ENCODE measurements around the gene MX1. TPM values are rescaled to one million over a fixed set of nuclear protein-coding genes. Genes with fewer than 3 reads are reported as not detected.
"Not testable (repeated sequence)": the region's sequence is repeated elsewhere in the genome, so short reads cannot be mapped to it uniquely, and the experiment has no call there.

The MX1 gene
- total RNA-seq, 1 donor from 2014 or later, result 82.5 TPM

DNA sequence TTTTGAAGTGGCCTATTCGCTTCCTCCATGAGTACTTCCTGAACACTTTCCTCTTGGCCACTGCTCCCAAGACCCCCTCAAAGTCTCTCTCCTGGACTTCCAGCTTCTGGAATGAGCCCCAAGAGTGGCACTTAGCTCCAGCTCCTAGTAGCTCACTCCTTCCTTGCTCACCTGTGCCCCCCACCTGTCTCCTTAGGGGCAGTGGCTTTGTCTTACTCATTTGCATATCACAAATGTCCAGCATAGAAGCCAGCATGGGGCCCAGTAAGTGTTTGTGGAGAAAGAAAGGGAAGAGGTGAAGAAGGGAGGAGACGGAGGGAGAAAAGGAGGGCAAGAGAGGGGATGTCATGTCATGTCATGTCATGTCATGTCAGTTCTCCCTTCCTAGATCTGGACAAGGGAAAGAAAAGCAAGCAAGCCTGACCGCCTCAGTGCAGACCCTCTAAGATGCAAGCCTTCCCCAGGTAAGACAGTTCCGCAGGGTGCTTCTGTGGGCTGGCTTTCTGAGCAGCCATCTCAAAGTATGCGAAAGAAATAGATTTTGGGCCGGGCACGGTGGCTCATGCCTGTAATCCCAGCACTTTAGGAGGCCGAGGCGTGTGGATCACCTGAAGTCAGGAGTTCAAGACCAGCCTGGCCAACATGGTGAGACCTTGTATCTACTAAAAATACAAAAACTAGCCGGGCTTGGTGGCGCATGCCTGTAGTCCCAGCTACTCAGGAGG is 6.9 kb upstream of the MX1 start:
- no peak overlapping the region for H3K4me3 ChIP-seq
- no peaks in the 10 kb centered on the region for H3K27me3 ChIP-seq
- H3K27ac ChIP-seq, result peak overlapping the region; percentile 83 to 88
- H3K9me3 ChIP-seq, result no peaks in the 10 kb centered on the region
- TF ChIP-seq, protein P1, sequence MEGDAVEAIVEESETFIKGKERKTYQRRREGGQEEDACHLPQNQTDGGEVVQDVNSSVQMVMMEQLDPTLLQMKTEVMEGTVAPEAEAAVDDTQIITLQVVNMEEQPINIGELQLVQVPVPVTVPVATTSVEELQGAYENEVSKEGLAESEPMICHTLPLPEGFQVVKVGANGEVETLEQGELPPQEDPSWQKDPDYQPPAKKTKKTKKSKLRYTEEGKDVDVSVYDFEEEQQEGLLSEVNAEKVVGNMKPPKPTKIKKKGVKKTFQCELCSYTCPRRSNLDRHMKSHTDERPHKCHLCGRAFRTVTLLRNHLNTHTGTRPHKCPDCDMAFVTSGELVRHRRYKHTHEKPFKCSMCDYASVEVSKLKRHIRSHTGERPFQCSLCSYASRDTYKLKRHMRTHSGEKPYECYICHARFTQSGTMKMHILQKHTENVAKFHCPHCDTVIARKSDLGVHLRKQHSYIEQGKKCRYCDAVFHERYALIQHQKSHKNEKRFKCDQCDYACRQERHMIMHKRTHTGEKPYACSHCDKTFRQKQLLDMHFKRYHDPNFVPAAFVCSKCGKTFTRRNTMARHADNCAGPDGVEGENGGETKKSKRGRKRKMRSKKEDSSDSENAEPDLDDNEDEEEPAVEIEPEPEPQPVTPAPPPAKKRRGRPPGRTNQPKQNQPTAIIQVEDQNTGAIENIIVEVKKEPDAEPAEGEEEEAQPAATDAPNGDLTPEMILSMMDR (IDR thresholded peaks at IDR 0.05), result no peak
- H3K4me1 ChIP-seq, result no peaks in the 10 kb centered on the region
- no peak for DNase-seq (ENCODE audit: low spot score in 2 of 2)
- no peaks in the 10 kb centered on the region for H3K36me3 ChIP-seq
- intact Hi-C loops (cut with DNase I), result no loop called here

DNA sequence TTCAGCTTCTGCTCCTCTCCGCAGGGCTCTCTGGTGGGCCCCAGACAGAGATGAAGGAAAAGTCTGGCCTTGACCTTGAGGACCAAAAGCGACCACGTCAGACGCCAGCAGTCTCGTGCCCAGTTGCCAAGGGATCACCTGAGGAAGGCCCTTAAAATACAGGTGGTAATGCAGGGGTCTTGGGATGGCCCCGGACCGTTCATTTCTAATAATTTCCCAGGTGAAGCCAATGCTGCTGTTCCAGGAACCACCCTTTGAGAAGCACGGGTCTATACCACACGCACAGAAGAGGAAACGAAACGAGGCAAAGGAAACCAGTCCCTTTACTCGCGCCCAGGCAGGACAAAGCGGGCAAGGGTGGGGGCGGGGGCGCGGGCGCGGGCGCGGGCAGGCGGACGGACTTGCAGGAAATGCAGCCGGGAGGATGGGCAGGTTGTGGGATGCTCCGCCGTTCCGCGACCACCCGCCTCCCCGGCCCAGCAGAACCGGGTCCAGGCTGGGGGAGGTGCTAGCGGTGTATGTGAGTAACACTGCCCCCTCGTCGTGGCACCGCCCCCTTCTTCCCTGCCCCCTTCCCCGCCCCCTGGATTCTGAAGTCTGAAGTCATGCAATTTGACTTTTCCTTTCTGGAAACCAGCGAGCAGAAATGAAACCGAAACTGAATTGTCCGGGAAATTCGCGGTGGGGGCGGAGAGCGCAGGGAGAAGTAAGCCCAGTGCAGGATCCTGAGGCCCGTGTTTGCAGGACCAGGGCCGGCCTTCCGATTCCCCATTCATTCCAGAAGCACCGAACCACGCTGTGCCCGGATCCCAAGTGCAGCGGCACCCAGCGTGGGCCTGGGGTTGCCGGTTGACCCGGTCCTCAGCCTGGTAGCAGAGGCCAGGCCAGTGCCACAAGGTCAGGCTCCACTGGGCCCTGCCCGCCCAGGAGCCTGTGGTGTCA is 5.8 kb upstream of the MX1 start:
- Histone ChIP-seq H3K9me3 (no peaks in the 10 kb centered on the region), H3K36me3 (no peaks in the 10 kb centered on the region), H3K4me1 (no peaks in the 10 kb centered on the region), H3K27ac (peak overlapping the region; percentile 83 to 88), H3K27me3 (no peaks in the 10 kb centered on the region), H3K4me3 (peak overlapping the region; percentile 79 to 82)
- intact Hi-C loops (cut with DNase I), result loop anchor here (2.0 to 10.0 kb wide), 6 partner anchors 135 to 1075 kb away; partner anchors contain the start of gene RSPH1
- TF ChIP-seq, protein P1 (IDR thresholded peaks at IDR 0.05), result no peak
- peak; percentile 53 to 93 for DNase-seq (ENCODE audit: low spot score in 2 of 2)

DNA sequence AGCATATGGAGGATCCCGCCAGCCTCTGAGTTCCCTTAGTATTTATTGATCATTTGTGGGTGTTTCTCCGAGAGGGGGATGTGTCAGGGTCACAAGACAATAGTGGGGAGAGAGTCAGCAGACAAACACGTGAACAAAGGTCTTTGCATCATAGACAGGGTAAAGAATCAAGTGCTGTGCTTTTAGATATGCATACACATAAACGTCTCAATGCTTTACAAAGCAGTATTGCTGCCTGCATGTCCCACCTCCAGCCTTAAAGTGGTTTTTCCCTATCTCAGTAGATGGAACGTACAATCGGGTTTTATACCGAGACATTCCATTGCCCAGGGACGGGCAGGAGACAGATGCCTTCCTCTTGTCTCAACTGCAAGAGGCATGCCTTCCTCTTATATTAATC is 5.0 kb upstream of the MX1 start:
- Histone ChIP-seq H3K4me3 (peak overlapping the region; percentile 79 to 82), H3K27ac (peak overlapping the region; percentile 83 to 88)
- H3K9me3 ChIP-seq; H3K27me3 ChIP-seq; H3K36me3 ChIP-seq; H3K4me1 ChIP-seq; DNase-seq (ENCODE audit: low spot score in 2 of 2): not testable (repeated sequence)
- intact Hi-C loops (cut with DNase I), result loop anchor here (2.0 to 10.0 kb wide), 6 partner anchors 136 to 1074 kb away; partner anchors contain the start of gene RSPH1

DNA sequence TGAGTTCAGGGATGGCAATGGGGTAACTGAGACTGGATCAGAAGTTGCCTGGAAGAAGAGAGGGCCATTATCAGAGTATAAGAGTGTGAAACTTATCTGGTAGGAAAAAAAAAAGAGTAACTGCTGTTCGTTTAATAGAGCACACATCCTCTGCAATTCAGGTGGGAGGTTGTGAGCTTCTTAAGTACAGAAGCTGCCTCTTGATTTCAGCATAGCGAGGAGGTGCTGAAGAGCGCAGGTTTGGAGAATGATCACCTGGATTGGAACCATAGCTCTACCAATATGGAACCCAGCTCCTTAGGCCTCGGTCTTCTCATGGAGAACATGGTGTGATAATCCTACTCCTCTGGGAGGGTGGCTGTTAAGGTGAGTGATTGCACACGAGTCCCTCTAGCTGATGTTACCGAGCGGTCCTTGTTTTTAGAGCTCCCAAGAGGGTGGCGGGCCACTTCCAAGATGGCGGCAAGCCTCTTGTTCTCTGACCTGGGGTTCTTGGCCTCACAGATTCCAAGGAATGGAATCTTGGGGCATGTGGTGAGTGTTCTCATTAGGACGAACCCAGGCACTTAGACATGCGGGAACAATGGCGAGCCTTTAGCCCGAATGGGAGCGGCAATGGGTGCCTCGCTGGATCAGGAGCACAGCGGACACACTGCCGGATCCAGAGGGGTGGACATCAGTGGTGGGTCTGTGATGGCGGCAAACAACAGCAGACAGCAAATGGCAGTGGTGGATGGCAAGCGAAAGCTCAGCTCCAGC is 3.3 kb upstream of the MX1 start:
- Histone ChIP-seq H3K36me3 (no peaks in the 10 kb centered on the region), H3K27ac (no peak overlapping the region), H3K9me3 (no peaks in the 10 kb centered on the region), H3K27me3 (no peaks in the 10 kb centered on the region), H3K4me1 (peaks cover 0 to 7% of the 10 kb centered on the region in 2 donors), H3K4me3 (no peak overlapping the region)
- intact Hi-C loops (cut with DNase I), result loop anchor here (5.0 to 10.0 kb wide), 5 partner anchors 138 to 1072 kb away; partner anchors contain the start of gene RSPH1
- DNase-seq (ENCODE audit: low spot score in 2 of 2), result no peak
- TF ChIP-seq, protein P1 (IDR thresholded peaks at IDR 0.05), result no peak

DNA sequence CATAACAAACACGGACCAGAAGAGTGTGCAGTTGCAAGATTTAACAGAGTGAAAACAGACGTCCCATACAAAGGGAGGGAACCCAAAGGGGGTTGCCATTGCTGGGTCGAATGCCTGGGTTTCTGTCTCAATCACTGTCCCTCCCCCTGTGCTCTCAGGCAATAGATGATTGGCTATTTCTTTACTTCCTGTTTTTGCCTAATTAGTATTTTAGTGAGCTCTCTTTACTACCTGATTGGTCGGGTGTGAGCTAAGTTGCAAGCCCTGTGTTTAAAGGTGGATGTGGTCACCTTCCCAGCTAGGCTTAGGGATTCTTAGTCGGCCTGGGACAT is 2.8 kb upstream of the MX1 start:
- not testable (repeated sequence) for H3K27me3 ChIP-seq; H3K36me3 ChIP-seq; DNase-seq (ENCODE audit: low spot score in 2 of 2); H3K9me3 ChIP-seq; H3K4me1 ChIP-seq; H3K27ac ChIP-seq; H3K4me3 ChIP-seq
- intact Hi-C loops (cut with DNase I), result loop anchor here (5.0 to 10.0 kb wide), 5 partner anchors 138 to 1072 kb away; partner anchors contain the start of gene RSPH1

DNA sequence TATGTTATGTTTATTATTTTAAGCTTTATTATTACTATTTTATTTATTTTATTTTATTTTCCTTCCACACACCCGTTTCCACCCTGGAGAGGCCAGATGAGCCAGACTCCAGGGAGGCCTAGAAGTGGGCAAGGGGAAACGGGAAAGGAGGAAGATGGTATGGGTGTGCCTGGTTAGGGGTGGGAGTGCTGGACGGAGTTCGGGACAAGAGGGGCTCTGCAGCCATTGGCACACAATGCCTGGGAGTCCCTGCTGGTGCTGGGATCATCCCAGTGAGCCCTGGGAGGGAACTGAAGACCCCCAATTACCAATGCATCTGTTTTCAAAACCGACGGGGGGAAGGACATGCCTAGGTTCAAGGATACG is 468 bp upstream of the MX1 start:
- H3K27me3 ChIP-seq, result no peaks in the 10 kb centered on the region
- TF ChIP-seq, protein P1 (IDR thresholded peaks at IDR 0.05), result no peak
- DNase-seq (ENCODE audit: low spot score in 2 of 2), result no peak
- intact Hi-C loops (cut with DNase I), result loop anchor here (5.0 to 10.0 kb wide), 5 partner anchors 141 to 1069 kb away; partner anchors contain the start of genes BACE2 and RSPH1
- no peaks in the 10 kb centered on the region for H3K36me3 ChIP-seq
- peak overlapping the region; percentile 22 to 39 for H3K27ac ChIP-seq
- peak overlapping the region; percentile 68 to 72 for H3K4me3 ChIP-seq
- H3K4me1 ChIP-seq, result peaks cover 0 to 7% of the 10 kb centered on the region in 2 donors
- no peaks in the 10 kb centered on the region for H3K9me3 ChIP-seq

Data from ascending aorta (tissue), 2 donors.